OCI-LY3 (cell line): ENCODE data around the gene PPP3CA.

Experiments used
- CTCF ChIP-seq: fragments of 200-600, 300-600 bp; sonication (generic); IDR thresholded peaks from 2 replicates; pipeline ENCODE4 v1.5.1; 2014; ENCODE audit warnings: antibody characterized with exemption, low read length, low read depth
- EZH2phosphoT487 ChIP-seq: fragments of 200-600 bp; shearing (Covaris generic); IDR thresholded peaks from 2 replicates; pipeline ENCODE4 v1.6.1; 2018; ENCODE audit warnings: antibody characterized with exemption, mixed run types, low read depth

- TF ChIP-seq CTCF (no peak), EZH2phosphoT487 (no peak)
These were observed 32.3 kb downstream of the PPP3CA start for GRCh38 chr4:101315041-101315440.
